Endodermal cell (in vitro differentiated cells): ENCODE measurements around the gene CSTPP1. TPM values are rescaled to one million over a fixed set of nuclear protein-coding genes. Genes with fewer than 3 reads are reported as not detected.
"Not testable (repeated sequence)": the region's sequence is repeated elsewhere in the genome, so short reads cannot be mapped to it uniquely, and the experiment has no call there.

ENCODE experiments used
- DNase-seq: peaks from one replicate; pipeline ENCODE4 v3.0.0-alpha.2; 2017
- H3K27ac ChIP-seq: 2 replicates; pipeline ENCODE4 v1.5.1; 2013; ENCODE audit warnings: mild to moderate bottlenecking, low read depth, low read length, moderate library complexity
- H3K27me3 ChIP-seq: 2 replicates; pipeline ENCODE4 v1.6.1; 2013; ENCODE audit warnings: mild to moderate bottlenecking, low read length, moderate library complexity; ENCODE audit not compliant: insufficient read depth, control insufficient read depth, poor library complexity, severe bottlenecking
- H3K36me3 ChIP-seq: 2 replicates; pipeline ENCODE4 v1.7.0; 2013; ENCODE audit warnings: mild to moderate bottlenecking, low read length, moderate library complexity; ENCODE audit not compliant: control insufficient read depth, insufficient read depth
- H3K4me1 ChIP-seq: one replicate; pipeline ENCODE4 v1.7.0; 2013; ENCODE audit warnings: low read length; ENCODE audit not compliant: control insufficient read depth, insufficient read depth
- H3K4me3 ChIP-seq: 2 replicates; pipeline ENCODE4 v1.5.1; 2013; ENCODE audit warnings: mild to moderate bottlenecking, low read length, moderate library complexity
- H3K9ac ChIP-seq: 2 replicates; pipeline ENCODE4 v1.6.1; 2013; ENCODE audit warnings: mild to moderate bottlenecking, low read length, moderate library complexity; ENCODE audit not compliant: poor library complexity, severe bottlenecking; ENCODE audit errors: extremely low read depth
- H3K9me3 ChIP-seq: 2 replicates; pipeline ENCODE4 v1.6.1; 2013; ENCODE audit warnings: mild to moderate bottlenecking, low read length, moderate library complexity; ENCODE audit not compliant: control insufficient read depth
- H3K27ac Mint-ChIP-seq: 2 replicates; pipeline ENCODE4 v1.8.0; 2020; ENCODE audit warnings: mixed read lengths
- H3K27me3 Mint-ChIP-seq: 2 replicates; pipeline ENCODE4 v1.8.0; 2021; ENCODE audit warnings: mild to moderate bottlenecking, mixed read lengths; ENCODE audit not compliant: insufficient read depth
- H3K36me3 Mint-ChIP-seq: 2 replicates; pipeline ENCODE4 v1.8.0; 2020; ENCODE audit warnings: low read depth, mixed read lengths
- H3K4me1 Mint-ChIP-seq: 2 replicates; pipeline ENCODE4 v1.8.0; 2020; ENCODE audit warnings: mixed read lengths
- H3K4me3 Mint-ChIP-seq: 2 replicates; pipeline ENCODE4 v1.8.0; 2020; ENCODE audit warnings: mild to moderate bottlenecking, moderate library complexity, mixed read lengths
- H3K9me3 Mint-ChIP-seq: 2 replicates; pipeline ENCODE4 v1.8.0; 2020; ENCODE audit warnings: mild to moderate bottlenecking, mixed read lengths
- WGBS, 2 experiments: methylation state at CpG; one replicate each; pipeline versions ENCODE4 v1.1.5 to v1.1.7; 2013; ENCODE audit warnings: missing lambda C conversion rate in 2 of 2, mixed read lengths in 1 of 2; ENCODE audit not compliant: insufficient coverage in 1 of 2, insufficient read length in 1 of 2; 5-methylcytosine and 5-hydroxymethylcytosine counted together
- total RNA-seq, 2 donors: library from RNA; stranded (reverse); fragmentation: NEBNext Ultra II Directional in 1 of 2; extraction: Animal tissue kit (Norgen Biotek cat#: 25700) in 1 of 2; gene quantifications; 2 replicates in 1 of 2; 3 replicates in 1 of 2; pipeline ENCODE4 v1.2.1, GENCODE V29; 2021
- TF ChIP-seq, protein P1 (sequence below): fragments of 200-600 bp; sonication (generic); conservative IDR thresholded peaks from 2 replicates; pipeline ENCODE4 v1.5.0; 2021; ENCODE audit warnings: antibody characterized with exemption, mild to moderate bottlenecking

The CSTPP1 gene
- total RNA-seq, 2 donors from 2014 or later = 46.7 to 57.6 TPM

DNA sequence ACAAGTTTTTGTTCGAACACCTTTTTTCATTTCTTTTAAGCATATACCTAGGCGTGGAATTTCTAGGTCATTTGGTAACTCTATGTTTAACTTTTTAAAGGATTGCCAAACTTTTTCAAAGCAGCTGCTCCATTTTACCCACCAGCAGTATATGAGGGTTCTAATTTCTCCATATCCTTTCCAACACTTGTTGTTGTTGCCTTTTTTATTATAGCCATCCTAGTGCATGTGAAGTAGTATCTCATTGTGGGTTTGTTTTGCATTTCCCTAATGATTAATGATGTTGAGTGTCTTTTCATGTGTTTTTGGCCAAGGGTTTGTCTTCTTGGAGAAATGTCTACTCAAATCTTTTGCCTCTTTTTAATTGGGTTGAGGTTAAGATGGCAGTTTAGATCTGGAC is 24.5 kb downstream of the CSTPP1 start:
- Mint-ChIP-seq H3K27ac (no peak overlapping the region), H3K4me1 (no peaks in the 10 kb centered on the region), H3K9me3 (peaks cover 35% of the 10 kb centered on the region), H3K4me3 (no peak overlapping the region), H3K27me3 (no peaks in the 10 kb centered on the region), H3K36me3 (peaks cover 62% of the 10 kb centered on the region)
- DNase-seq = no peak
- Histone ChIP-seq H3K27ac (no peak overlapping the region), H3K9me3 (peaks cover 34% of the 10 kb centered on the region), H3K9ac (no peak overlapping the region), H3K27me3 (no peaks in the 10 kb centered on the region), H3K4me3 (no peak overlapping the region), H3K36me3 (peaks cover 17% of the 10 kb centered on the region), H3K4me1 (no peaks in the 10 kb centered on the region)
- TF ChIP-seq, protein P1, sequence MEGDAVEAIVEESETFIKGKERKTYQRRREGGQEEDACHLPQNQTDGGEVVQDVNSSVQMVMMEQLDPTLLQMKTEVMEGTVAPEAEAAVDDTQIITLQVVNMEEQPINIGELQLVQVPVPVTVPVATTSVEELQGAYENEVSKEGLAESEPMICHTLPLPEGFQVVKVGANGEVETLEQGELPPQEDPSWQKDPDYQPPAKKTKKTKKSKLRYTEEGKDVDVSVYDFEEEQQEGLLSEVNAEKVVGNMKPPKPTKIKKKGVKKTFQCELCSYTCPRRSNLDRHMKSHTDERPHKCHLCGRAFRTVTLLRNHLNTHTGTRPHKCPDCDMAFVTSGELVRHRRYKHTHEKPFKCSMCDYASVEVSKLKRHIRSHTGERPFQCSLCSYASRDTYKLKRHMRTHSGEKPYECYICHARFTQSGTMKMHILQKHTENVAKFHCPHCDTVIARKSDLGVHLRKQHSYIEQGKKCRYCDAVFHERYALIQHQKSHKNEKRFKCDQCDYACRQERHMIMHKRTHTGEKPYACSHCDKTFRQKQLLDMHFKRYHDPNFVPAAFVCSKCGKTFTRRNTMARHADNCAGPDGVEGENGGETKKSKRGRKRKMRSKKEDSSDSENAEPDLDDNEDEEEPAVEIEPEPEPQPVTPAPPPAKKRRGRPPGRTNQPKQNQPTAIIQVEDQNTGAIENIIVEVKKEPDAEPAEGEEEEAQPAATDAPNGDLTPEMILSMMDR = no peak
- 97 to 100% methylated on average over 2 of the region's 2 CpGs for WGBS, 2 experiments

DNA sequence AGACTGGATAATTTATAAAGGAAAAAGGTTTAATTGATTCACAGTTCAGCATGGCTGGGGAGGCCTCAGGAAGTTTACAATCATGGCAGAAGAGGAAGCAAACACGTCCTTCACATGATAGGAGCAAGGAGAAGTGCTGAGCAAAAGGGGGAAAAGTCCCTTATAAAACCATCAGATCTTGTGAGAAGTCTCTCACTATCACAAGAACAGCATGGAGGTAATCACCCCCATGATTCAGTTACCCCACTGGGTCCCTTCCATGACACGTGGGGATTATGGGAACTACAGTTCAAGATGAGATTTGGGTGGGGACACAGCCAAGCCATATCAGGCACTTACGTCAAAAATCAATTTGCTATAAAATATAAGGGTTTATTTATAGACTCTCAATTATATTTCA is 25.3 kb downstream of the CSTPP1 start:
- H3K27me3 ChIP-seq, H3K27ac ChIP-seq, DNase-seq, H3K4me1 ChIP-seq, H3K9ac ChIP-seq, H3K4me3 ChIP-seq, H3K27me3 Mint-ChIP-seq, H3K4me1 Mint-ChIP-seq, H3K4me3 Mint-ChIP-seq, H3K27ac Mint-ChIP-seq: not testable (repeated sequence)
- H3K9me3 ChIP-seq = peaks cover 34% of the 10 kb centered on the region
- WGBS, 2 experiments = 87% methylated on average over 2 of the region's 3 CpGs; no CpG with 5 or more reads in 1 of the 2 experiments
- peaks cover 16% of the 10 kb centered on the region for H3K36me3 ChIP-seq
- Mint-ChIP-seq H3K9me3 (peaks cover 35% of the 10 kb centered on the region), H3K36me3 (peaks cover 64% of the 10 kb centered on the region)

DNA sequence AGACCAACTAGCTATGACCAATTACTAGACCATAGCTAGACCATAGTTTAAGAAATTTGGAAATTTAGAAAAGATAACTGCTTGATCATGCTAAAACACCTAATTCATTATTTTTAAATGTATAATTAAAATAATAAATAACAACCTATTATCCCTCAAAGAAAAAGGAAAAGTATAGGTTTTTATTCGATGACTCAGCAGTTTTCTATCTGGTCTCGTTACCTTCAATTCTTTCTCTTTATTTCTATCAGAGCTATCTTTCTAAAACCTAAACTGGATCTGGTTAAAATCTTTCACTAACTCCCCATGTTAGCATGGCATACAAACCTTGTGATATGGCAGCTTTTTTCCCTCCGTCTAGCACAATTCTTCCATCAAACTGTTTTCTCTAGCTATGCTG is 27.3 kb downstream of the CSTPP1 start:
- WGBS, 2 experiments = 96 to 100% methylated on average over 2 to 3 of the region's 3 CpGs
- Histone ChIP-seq H3K9ac (no peak overlapping the region), H3K36me3 (peaks cover 11% of the 10 kb centered on the region), H3K9me3 (peaks cover 28% of the 10 kb centered on the region), H3K27me3 (no peaks in the 10 kb centered on the region), H3K4me1 (no peaks in the 10 kb centered on the region), H3K27ac (no peak overlapping the region), H3K4me3 (no peak overlapping the region)
- H3K4me1 Mint-ChIP-seq = no peaks in the 10 kb centered on the region
- no peak overlapping the region for H3K27ac Mint-ChIP-seq
- H3K4me3 Mint-ChIP-seq = no peak overlapping the region
- peaks cover 31% of the 10 kb centered on the region for H3K9me3 Mint-ChIP-seq
- H3K36me3 Mint-ChIP-seq = peaks cover 53% of the 10 kb centered on the region
- TF ChIP-seq, protein P1 = no peak
- DNase-seq = no peak
- H3K27me3 Mint-ChIP-seq = no peaks in the 10 kb centered on the region

DNA sequence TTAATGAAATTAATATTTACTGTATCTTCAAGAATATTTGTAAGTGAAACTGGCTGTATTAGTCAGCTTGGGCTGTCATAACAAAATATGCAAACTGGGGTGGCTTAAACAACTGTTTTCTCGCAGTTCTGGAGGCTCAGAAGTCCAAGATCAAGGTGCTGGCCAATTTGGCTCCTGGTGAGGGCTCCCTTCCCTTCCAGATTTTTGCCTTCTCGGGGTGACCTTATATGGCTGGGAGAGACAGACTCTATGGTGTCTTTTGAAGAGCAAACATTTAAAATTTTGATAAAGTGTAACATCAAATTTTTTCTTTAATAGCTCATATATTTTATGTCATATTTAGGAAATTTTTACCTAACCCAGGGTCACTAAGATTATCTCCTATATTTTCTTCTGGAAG is 30.2 kb downstream of the CSTPP1 start:
- TF ChIP-seq, protein P1 = no peak
- Mint-ChIP-seq H3K4me1 (no peaks in the 10 kb centered on the region), H3K4me3 (no peak overlapping the region), H3K36me3 (peaks cover 27% of the 10 kb centered on the region), H3K27me3 (no peaks in the 10 kb centered on the region), H3K27ac (no peak overlapping the region), H3K9me3 (peaks cover 14% of the 10 kb centered on the region)
- Histone ChIP-seq H3K4me1 (no peaks in the 10 kb centered on the region), H3K36me3 (peaks cover 9% of the 10 kb centered on the region), H3K4me3 (no peak overlapping the region), H3K9ac (no peak overlapping the region), H3K27me3 (no peaks in the 10 kb centered on the region), H3K9me3 (peaks cover 11% of the 10 kb centered on the region), H3K27ac (no peak overlapping the region)
- WGBS, 2 experiments = 88 to 100% methylated on average over 1 of the region's 2 CpGs
- DNase-seq = no peak
